WTC11 (cell line): ENCODE results near the gene PLK1.

ENCODE experiments used
- ATF3 ChIP-seq: sonication (generic); formaldehyde crosslinking; conservative IDR thresholded peaks from 2 replicates; pipeline ENCODE4 v1.8.1; 2022; ENCODE audit warnings: mild to moderate bottlenecking, missing genetic modification reagents
- CREB1 ChIP-seq: sonication (generic); formaldehyde crosslinking; IDR thresholded peaks from 2 replicates; pipeline ENCODE4 v1.8.0; 2023; ENCODE audit warnings: mild to moderate bottlenecking, missing genetic modification reagents
- CTCF ChIP-seq: fragments of 200-600 bp; IDR thresholded peaks from 2 replicates; pipeline ENCODE4 v1.8.0; 2022; ENCODE audit warnings: antibody characterized with exemption
- ESRRA ChIP-seq: sonication (generic); formaldehyde crosslinking; IDR thresholded peaks from 2 replicates; pipeline ENCODE4 v1.8.1; 2022; ENCODE audit warnings: mild to moderate bottlenecking, missing genetic modification reagents, borderline replicate concordance
- FOXJ3 ChIP-seq: sonication (generic); formaldehyde crosslinking; IDR thresholded peaks from 2 replicates; pipeline ENCODE4 v1.9.0; 2021; ENCODE audit warnings: missing genetic modification reagents, mild to moderate bottlenecking, borderline replicate concordance
- HMGXB4 ChIP-seq: sonication (generic); formaldehyde crosslinking; IDR thresholded peaks from 2 replicates; pipeline ENCODE4 v1.8.1; 2023; ENCODE audit warnings: mild to moderate bottlenecking, moderate library complexity, missing genetic modification reagents
- KAT7 ChIP-seq: sonication (generic); formaldehyde crosslinking; IDR thresholded peaks from 2 replicates; pipeline ENCODE4 v1.8.1; 2023; ENCODE audit warnings: missing genetic modification reagents, mild to moderate bottlenecking, borderline replicate concordance
- NR1H2 ChIP-seq: sonication (generic); formaldehyde crosslinking; IDR thresholded peaks from 2 replicates; pipeline ENCODE4 v1.9.0; 2021; ENCODE audit warnings: mild to moderate bottlenecking, moderate library complexity, missing genetic modification reagents
- STAT6 ChIP-seq: sonication (generic); formaldehyde crosslinking; conservative IDR thresholded peaks from 2 replicates; pipeline ENCODE4 v1.8.1; 2023; ENCODE audit warnings: mild to moderate bottlenecking, low read depth, missing genetic modification reagents, moderate library complexity
- USF1 ChIP-seq: sonication (generic); formaldehyde crosslinking; IDR thresholded peaks from 2 replicates; pipeline ENCODE4 v1.8.0; 2022; ENCODE audit warnings: mild to moderate bottlenecking, missing genetic modification reagents
- ZBTB21 ChIP-seq: sonication (generic); formaldehyde crosslinking; IDR thresholded peaks from 2 replicates; pipeline ENCODE4 v1.8.1; 2023; ENCODE audit warnings: mild to moderate bottlenecking, missing genetic modification reagents, borderline replicate concordance
- ZNF396 ChIP-seq: fragments of 250-450 bp; sonication (Bioruptor Pico); IDR thresholded peaks from 2 replicates; pipeline ENCODE4 v1.8.0; 2021; ENCODE audit warnings: mild to moderate bottlenecking, moderate library complexity, borderline replicate concordance
- ZNF425 ChIP-seq: fragments of 250-450 bp; sonication (Bioruptor Pico); conservative IDR thresholded peaks from 2 replicates; pipeline ENCODE4 v1.9.0; 2021; ENCODE audit warnings: mild to moderate bottlenecking

GRCh38 chr16:23679274-23679985 lies 741 bp downstream of the PLK1 start:
- TF ChIP-seq ATF3 (CRISPR knock-in tag) = no peak
- TF ChIP-seq HMGXB4 = no peak
- no peak for TF ChIP-seq ESRRA (CRISPR knock-in tag)
- TF ChIP-seq NR1H2 (CRISPR knock-in tag) = no peak
- no peak for TF ChIP-seq CTCF
- no peak for TF ChIP-seq ZNF425 (CRISPR knock-in tag)
- no peak for TF ChIP-seq STAT6 (CRISPR knock-in tag)
- TF ChIP-seq KAT7 (CRISPR knock-in tag) = peak; percentile 71; the same call in 1 of the 2 replicates
- TF ChIP-seq ZNF396 = no peak
- no peak for TF ChIP-seq ZBTB21 (CRISPR knock-in tag)
- no peak for TF ChIP-seq USF1 (CRISPR knock-in tag)
- TF ChIP-seq FOXJ3 (CRISPR knock-in tag) = no peak
- TF ChIP-seq CREB1 = no peak
